HepG2 (cell line): ENCODE data around the gene AHCYL2.

ENCODE experiments used
- ARHGAP35 ChIP-seq: sonication (generic); formaldehyde crosslinking; IDR thresholded peaks from 2 replicates; pipeline ENCODE4 v1.9.0; 2022; ENCODE audit warnings: mild to moderate bottlenecking, inconsistent platforms, moderate library complexity, missing genetic modification reagents, borderline replicate concordance
- DPF2 ChIP-seq: sonication (generic); formaldehyde crosslinking; IDR thresholded peaks from 2 replicates; pipeline ENCODE4 v1.4.0; 2020; ENCODE audit warnings: mild to moderate bottlenecking, low read depth, missing genetic modification reagents, borderline replicate concordance
- HDAC2 ChIP-seq: sonication (generic); formaldehyde crosslinking; IDR thresholded peaks from 2 replicates; pipeline ENCODE4 v1.4.0; 2020; ENCODE audit warnings: missing genetic modification reagents
- KAT7 ChIP-seq: IDR thresholded peaks from 2 replicates; pipeline ENCODE4 v1.6.1; 2018; ENCODE audit warnings: borderline replicate concordance, missing compliant biosample characterization
- POLR2A ChIP-seq, 2 experiments: IDR thresholded peaks; 2 replicates each; pipeline ENCODE4 v1.6.1; 2011; ENCODE audit warnings: low read depth in 2 of 2, low read length in 2 of 2, mild to moderate bottlenecking in 1 of 2, moderate library complexity in 1 of 2; ENCODE audit not compliant: insufficient read depth in 1 of 2
- SMAD3 ChIP-seq: sonication (generic); formaldehyde crosslinking; IDR thresholded peaks from 2 replicates; pipeline ENCODE4 v1.4.0; 2020; ENCODE audit warnings: missing genetic modification reagents
- SNRNP70 ChIP-seq: fragments of 200-400 bp; formaldehyde crosslinking; IDR thresholded peaks from 2 replicates; pipeline ENCODE4 v1.6.1; 2017; ENCODE audit warnings: mild to moderate bottlenecking, low read depth, low read length, moderate library complexity
- SRF ChIP-seq: IDR thresholded peaks from 2 replicates; pipeline ENCODE4 v1.6.1; 2011; ENCODE audit warnings: mild to moderate bottlenecking, low read depth, low read length, moderate library complexity
- SSRP1 ChIP-seq: IDR thresholded peaks from 2 replicates; pipeline ENCODE4 v1.6.1; 2016; ENCODE audit warnings: control low read depth
- TCF12 ChIP-seq, 2 experiments: fragments of 450-650 bp in 1 of 2; sonication (generic) in 1 of 2; formaldehyde crosslinking in 1 of 2; IDR thresholded peaks; 2 replicates each; pipeline versions ENCODE4 v1.6.1 to v1.8.0; 2017 to 2022; ENCODE audit warnings: antibody characterized with exemption in 1 of 2, mild to moderate bottlenecking in 1 of 2, missing genetic modification reagents in 1 of 2, moderate library complexity in 1 of 2
- ZC3H4 ChIP-seq: sonication (generic); formaldehyde crosslinking; IDR thresholded peaks from 2 replicates; pipeline ENCODE4 v1.4.0; 2020; ENCODE audit warnings: missing genetic modification reagents, borderline replicate concordance
- ZNF546 ChIP-seq: sonication (generic); formaldehyde crosslinking; conservative IDR thresholded peaks from 2 replicates; pipeline ENCODE4 v1.8.1; 2023; ENCODE audit warnings: mild to moderate bottlenecking, missing genetic modification reagents
- ZNF687 ChIP-seq: sonication (generic); formaldehyde crosslinking; IDR thresholded peaks from 2 replicates; pipeline ENCODE4 v1.5.1; 2020; ENCODE audit warnings: mild to moderate bottlenecking, missing genetic modification reagents, moderate library complexity

GRCh38 chr7:129264534-129264933 lies 39.7 kb downstream of the AHCYL2 start:
- no peak for TF ChIP-seq KAT7 (CRISPR knock-in tag)
- TF ChIP-seq ZNF687 (CRISPR knock-in tag) = no peak
- TF ChIP-seq DPF2 (CRISPR knock-in tag) = no peak
- no peak for TF ChIP-seq HDAC2 (CRISPR knock-in tag)
- no peak for TF ChIP-seq SNRNP70
- no peak for TF ChIP-seq ZNF546 (CRISPR knock-in tag)
- no peak for TF ChIP-seq POLR2A (IDR thresholded peaks at IDR 0.05; ENCODE audit: insufficient read depth in 1 of 2, low read depth in 2 of 2, low read length in 2 of 2)
- no peak for TF ChIP-seq SRF
- TF ChIP-seq ARHGAP35 (CRISPR knock-in tag) = no peak
- no peak for TF ChIP-seq TCF12 (IDR thresholded peaks at IDR 0.05)
- no peak for TF ChIP-seq TCF12 (CRISPR knock-in tag; IDR thresholded peaks at IDR 0.05)
- TF ChIP-seq SSRP1 (CRISPR knock-in tag) = no peak
- no peak for TF ChIP-seq SMAD3 (CRISPR knock-in tag)
- TF ChIP-seq ZC3H4 (CRISPR knock-in tag) = no peak
